ENCODE measurements around the gene GSG1.

GSG1 gene

GRCh38 chr12:13124656-13125505, 21.4 kb upstream of the GSG1 start:
- TF ChIP-seq SP1 (IDR thresholded peaks at IDR 0.05) = no peak
- CTCF ChIA-PET = interaction anchor here (0.6 to 1.1 kb wide), 2 partner anchors 36 to 101 kb away, joined by 3 read pairs; no protein-coding TSS in a partner anchor
- no peak for DNase-seq (ENCODE audit: extremely low spot score)
- POLR2A ChIA-PET = no interaction called here

GRCh38 chr12:13121568-13121967, 18.1 kb upstream of the GSG1 start:
- no peak for DNase-seq (ENCODE audit: extremely low spot score)
- POLR2A ChIA-PET = interaction anchor here (1.5 kb wide), 1 partner anchor 20 kb away, joined by 3 read pairs; no protein-coding TSS in a partner anchor
- CTCF ChIA-PET = no interaction called here
- no peak for TF ChIP-seq ELF4 (IDR thresholded peaks at IDR 0.05)
- no peak for TF ChIP-seq HDGF (IDR thresholded peaks at IDR 0.05; ENCODE audit: borderline replicate concordance)
- no peak for TF ChIP-seq FOXK2 (IDR thresholded peaks at IDR 0.05)
- TF ChIP-seq FOXA1 (IDR thresholded peaks at IDR 0.05) = no peak
- TF ChIP-seq NFRKB (IDR thresholded peaks at IDR 0.05) = no peak
- no peak for TF ChIP-seq LEF1 (IDR thresholded peaks at IDR 0.05; ENCODE audit: borderline replicate concordance)
- no peak for TF ChIP-seq ARNT (IDR thresholded peaks at IDR 0.05)
- TF ChIP-seq L3MBTL2 (conservative IDR thresholded peaks at IDR 0.05) = no peak
- no peak for TF ChIP-seq ZNF384 (IDR thresholded peaks at IDR 0.05)
- no peak for TF ChIP-seq SUZ12 (IDR thresholded peaks at IDR 0.05)
- TF ChIP-seq PKNOX1 (IDR thresholded peaks at IDR 0.05) = no peak
- TF ChIP-seq BHLHE40 (IDR thresholded peaks at IDR 0.05; ENCODE audit: borderline replicate concordance) = no peak
- no peak for TF ChIP-seq FOXM1 (IDR thresholded peaks at IDR 0.05; ENCODE audit: borderline replicate concordance)
- TF ChIP-seq CTBP1 (IDR thresholded peaks at IDR 0.05; ENCODE audit: borderline replicate concordance) = no peak
- TF ChIP-seq TARDBP (IDR thresholded peaks at IDR 0.05) = no peak
- no peak for TF ChIP-seq SP1 (IDR thresholded peaks at IDR 0.05)

- no peak for TF ChIP-seq ZNF384 (IDR thresholded peaks at IDR 0.05)
- no peak for TF ChIP-seq L3MBTL2 (conservative IDR thresholded peaks at IDR 0.05)
- no peak for TF ChIP-seq SUZ12 (IDR thresholded peaks at IDR 0.05)
- ChIA-PET POLR2A (interaction anchor here (1.5 kb wide), 1 partner anchor 19 kb away, joined by 3 read pairs; no protein-coding TSS in a partner anchor), CTCF (interaction anchor here (1.3 kb wide), 1 partner anchor 18 kb away, joined by 3 read pairs; no protein-coding TSS in a partner anchor)
- no peak for DNase-seq (ENCODE audit: extremely low spot score)
These were observed 16.9 kb upstream of the GSG1 start for GRCh38 chr12:13120413-13120812.

GRCh38 chr12:13119826-13120225, 16.4 kb upstream of the GSG1 start:
- no peak for TF ChIP-seq L3MBTL2 (conservative IDR thresholded peaks at IDR 0.05)
- TF ChIP-seq LEF1 (IDR thresholded peaks at IDR 0.05; ENCODE audit: borderline replicate concordance) = no peak
- TF ChIP-seq FOXM1 (IDR thresholded peaks at IDR 0.05; ENCODE audit: borderline replicate concordance) = no peak
- no peak for TF ChIP-seq SUZ12 (IDR thresholded peaks at IDR 0.05)
- no peak for TF ChIP-seq PKNOX1 (IDR thresholded peaks at IDR 0.05)
- TF ChIP-seq CTBP1 (IDR thresholded peaks at IDR 0.05; ENCODE audit: borderline replicate concordance) = no peak
- no peak for TF ChIP-seq ARNT (IDR thresholded peaks at IDR 0.05)
- no peak for TF ChIP-seq HDGF (IDR thresholded peaks at IDR 0.05; ENCODE audit: borderline replicate concordance)
- no peak for TF ChIP-seq FOXA1 (IDR thresholded peaks at IDR 0.05)
- TF ChIP-seq ELF4 (IDR thresholded peaks at IDR 0.05) = no peak
- POLR2A ChIA-PET = no interaction called here
- DNase-seq (ENCODE audit: extremely low spot score) = no peak
- CTCF ChIA-PET = interaction anchor here (1.3 kb wide), 1 partner anchor 17 kb away, joined by 3 read pairs; no protein-coding TSS in a partner anchor

- CTCF ChIA-PET = interaction anchor here (0.9 kb wide), 1 partner anchor 14 kb away, joined by 4 read pairs; the partner anchor contains the start of gene GSG1
- no peak for TF ChIP-seq FOXA1 (IDR thresholded peaks at IDR 0.05)
- no peak for TF ChIP-seq CTBP1 (IDR thresholded peaks at IDR 0.05; ENCODE audit: borderline replicate concordance)
- no peak for TF ChIP-seq ZNF384 (IDR thresholded peaks at IDR 0.05)
- TF ChIP-seq TARDBP (IDR thresholded peaks at IDR 0.05) = no peak
- no peak for TF ChIP-seq BHLHE40 (IDR thresholded peaks at IDR 0.05; ENCODE audit: borderline replicate concordance)
- TF ChIP-seq SUZ12 (IDR thresholded peaks at IDR 0.05) = no peak
- TF ChIP-seq SP1 (IDR thresholded peaks at IDR 0.05) = no peak
- TF ChIP-seq LEF1 (IDR thresholded peaks at IDR 0.05; ENCODE audit: borderline replicate concordance) = no peak
- POLR2A ChIA-PET = interaction anchor here (1.3 kb wide), 1 partner anchor 17 kb away, joined by 5 read pairs; no protein-coding TSS in a partner anchor
- no peak for DNase-seq (ENCODE audit: extremely low spot score)
These were observed 13.6 kb upstream of the GSG1 start for GRCh38 chr12:13117029-13117428.

- ChIA-PET CTCF (interaction anchor here (0.5 kb wide), 1 partner anchor 110 kb away, joined by 3 read pairs; no protein-coding TSS in a partner anchor), POLR2A (interaction anchor here (1.3 to 1.7 kb wide), 2 partner anchors 14 to 16 kb away, joined by 5 to 7 read pairs; no protein-coding TSS in a partner anchor)
- DNase-seq (ENCODE audit: extremely low spot score) = no peak
These were observed 12.8 kb upstream of the GSG1 start for GRCh38 chr12:13116259-13116658.

More at GRCh38 chr12:13116259-13116658, 12.8 kb upstream of the GSG1 start:
- TF ChIP-seq L3MBTL2 (conservative IDR thresholded peaks at IDR 0.05) (no peak), FOXK2 (IDR thresholded peaks at IDR 0.05) (no peak), PKNOX1 (IDR thresholded peaks at IDR 0.05) (no peak), SP1 (IDR thresholded peaks at IDR 0.05) (no peak), CTBP1 (IDR thresholded peaks at IDR 0.05; ENCODE audit: borderline replicate concordance) (no peak), SUZ12 (IDR thresholded peaks at IDR 0.05) (no peak)

Data from HEK293T (cell line).